HEK293T (cell line): ENCODE data around the gene IBA57.
A peak's percentile ranks its signal among the peaks of the same experiment; 100 is the strongest.

Experiments used
- ARNT ChIP-seq: fragments of 450-650 bp; IDR thresholded peaks from 2 replicates; pipeline ENCODE4 v1.6.1; 2017; ENCODE audit warnings: mild to moderate bottlenecking
- BHLHE40 ChIP-seq: fragments of 450-650 bp; IDR thresholded peaks from 2 replicates; pipeline ENCODE4 v1.6.1; 2016; ENCODE audit warnings: mild to moderate bottlenecking, moderate library complexity, borderline replicate concordance
- CTBP1 ChIP-seq: fragments of 450-650 bp; IDR thresholded peaks from 2 replicates; pipeline ENCODE4 v1.6.1; 2016; ENCODE audit warnings: borderline replicate concordance
- FOXM1 ChIP-seq: fragments of 450-650 bp; IDR thresholded peaks from 2 replicates; pipeline ENCODE4 v1.6.1; 2017; ENCODE audit warnings: mild to moderate bottlenecking, borderline replicate concordance
- HDGF ChIP-seq: fragments of 450-650 bp; IDR thresholded peaks from 2 replicates; pipeline ENCODE4 v1.6.1; 2017; ENCODE audit warnings: antibody characterized with exemption, borderline replicate concordance
- LEF1 ChIP-seq: fragments of 450-650 bp; IDR thresholded peaks from 2 replicates; pipeline ENCODE4 v1.6.1; 2017; ENCODE audit warnings: mild to moderate bottlenecking, borderline replicate concordance
- SP1 ChIP-seq: fragments of 450-650 bp; IDR thresholded peaks from 2 replicates; pipeline ENCODE4 v1.6.1; 2017
- SUZ12 ChIP-seq: fragments of 450-650 bp; IDR thresholded peaks from 2 replicates; pipeline ENCODE4 v1.6.1; 2016; ENCODE audit warnings: mild to moderate bottlenecking
- TARDBP ChIP-seq: fragments of 450-650 bp; IDR thresholded peaks from 2 replicates; pipeline ENCODE4 v1.6.1; 2016
- TF ChIP-seq, protein P1 (sequence below): fragments of 450-650 bp; IDR thresholded peaks from 2 replicates; pipeline ENCODE4 v1.6.1; 2016

DNA sequence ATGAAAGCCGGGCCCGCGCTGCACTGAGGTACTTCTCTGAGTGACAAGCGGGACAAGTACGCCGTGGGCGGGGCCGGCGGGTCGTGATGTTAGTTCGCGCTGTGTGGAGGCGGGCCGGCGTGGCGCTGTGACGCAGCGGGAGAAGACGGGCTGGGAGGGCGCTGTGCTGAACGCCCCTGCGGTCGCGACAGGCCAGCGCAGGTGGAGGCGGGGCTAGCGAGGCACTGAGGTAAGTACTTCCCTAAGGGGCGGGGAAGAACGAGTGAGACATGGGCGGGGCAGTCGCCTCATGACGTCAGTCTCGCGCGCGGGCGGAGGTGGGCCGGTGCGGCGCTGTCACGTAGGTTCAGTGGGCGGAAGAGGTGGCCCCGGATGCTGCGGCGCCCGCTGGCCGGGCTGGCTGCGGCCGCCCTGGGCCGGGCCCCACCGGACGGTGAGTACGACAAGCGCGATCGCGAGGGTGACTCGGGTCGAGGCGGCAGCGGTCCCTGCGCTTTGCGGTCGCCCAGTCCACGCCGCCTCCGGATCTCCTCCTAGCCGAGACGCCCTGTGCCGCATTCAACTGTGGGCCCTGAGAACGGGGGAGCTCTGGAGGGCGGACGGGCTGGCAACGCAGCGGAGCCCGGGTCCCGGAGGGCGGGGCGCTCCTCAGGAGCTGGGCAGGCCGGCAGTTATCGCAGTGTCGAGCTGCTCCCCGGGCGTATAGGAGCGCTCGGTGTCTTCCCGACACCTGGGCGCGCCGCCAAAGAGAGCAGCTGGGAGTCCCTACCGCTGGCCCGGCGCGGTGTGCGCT, 25.5 kb upstream of the IBA57 start, which contains the start of gene GUK1:
- TF ChIP-seq SUZ12: no peak
- peak; percentile 100 for TF ChIP-seq HDGF
- TF ChIP-seq BHLHE40: no peak
- no peak for TF ChIP-seq SP1
- TF ChIP-seq, protein P1, sequence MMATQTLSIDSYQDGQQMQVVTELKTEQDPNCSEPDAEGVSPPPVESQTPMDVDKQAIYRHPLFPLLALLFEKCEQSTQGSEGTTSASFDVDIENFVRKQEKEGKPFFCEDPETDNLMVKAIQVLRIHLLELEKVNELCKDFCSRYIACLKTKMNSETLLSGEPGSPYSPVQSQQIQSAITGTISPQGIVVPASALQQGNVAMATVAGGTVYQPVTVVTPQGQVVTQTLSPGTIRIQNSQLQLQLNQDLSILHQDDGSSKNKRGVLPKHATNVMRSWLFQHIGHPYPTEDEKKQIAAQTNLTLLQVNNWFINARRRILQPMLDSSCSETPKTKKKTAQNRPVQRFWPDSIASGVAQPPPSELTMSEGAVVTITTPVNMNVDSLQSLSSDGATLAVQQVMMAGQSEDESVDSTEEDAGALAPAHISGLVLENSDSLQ: peak; percentile 99
- TF ChIP-seq FOXM1: no peak
- no peak; the same call in 1 of the 2 replicates for TF ChIP-seq CTBP1
- TF ChIP-seq TARDBP: no peak; the same call in 1 of the 2 replicates
- no peak for TF ChIP-seq LEF1
- TF ChIP-seq ARNT: peak; percentile 84; the same call in 1 of the 2 replicates
